Measurements from ENCODE around the gene ABCC11. TPM values are rescaled to one million over a fixed set of nuclear protein-coding genes. Genes with fewer than 3 reads are reported as not detected.
"Not testable (repeated sequence)": the region's sequence is repeated elsewhere in the genome, so short reads cannot be mapped to it uniquely, and the experiment has no call there.

The ABCC11 gene
- total RNA-seq, 1 experiment from 2014 or later: 0.61 TPM

DNA sequence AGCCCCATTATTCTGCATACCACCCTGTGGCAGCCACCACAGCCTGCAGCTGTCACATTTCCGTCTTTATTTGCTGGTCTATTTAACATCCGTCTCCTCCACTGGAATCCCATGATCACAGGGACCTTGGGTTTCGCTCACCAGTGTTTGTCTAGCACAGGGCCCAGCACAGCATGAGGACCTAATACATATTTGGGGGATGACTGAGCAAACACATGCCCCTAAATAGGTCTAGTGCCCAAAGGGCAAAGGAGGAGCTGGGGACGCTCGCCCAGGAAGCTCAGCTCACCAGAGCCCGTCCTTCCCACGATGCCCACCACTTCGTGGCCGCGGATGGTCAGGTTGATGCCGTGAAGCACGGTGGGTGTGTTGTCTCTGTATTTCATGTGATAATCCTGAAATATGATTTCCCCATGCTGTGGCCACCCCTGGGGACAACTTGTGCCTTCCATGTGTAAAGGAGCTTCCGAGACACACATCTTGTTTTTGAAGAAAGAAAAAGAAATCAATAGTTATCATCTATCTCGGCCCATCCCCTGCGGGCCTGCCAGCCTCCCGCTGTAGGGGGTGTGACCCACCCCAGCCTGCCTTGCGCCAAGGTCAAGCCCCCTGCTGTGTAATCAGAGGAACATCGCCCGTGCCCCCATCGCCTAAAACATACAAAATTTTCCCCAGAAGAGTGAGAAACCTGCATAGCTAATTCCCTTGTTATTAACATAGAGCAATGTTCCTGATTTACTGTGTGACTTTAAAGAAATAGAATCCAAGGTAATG lies 70.5 kb downstream of the ABCC11 start:
- in situ Hi-C loops (cut with HindIII; ENCODE audit: low pct_unique_long_range_greater_than_20kb, low sequenced_read_pairs): no loop called here

GRCh38 chr16:48173889-48174288 lies 73.5 kb downstream of the ABCC11 start:
- in situ Hi-C loops (cut with HindIII; ENCODE audit: low pct_unique_long_range_greater_than_20kb, low sequenced_read_pairs): no loop called here
- DNase-seq (ENCODE audit: low read depth): no peak

More for the DNA sequence above, 70.5 kb downstream of the ABCC11 start:
- DNase-seq (ENCODE audit: low read depth): no peak

DNA sequence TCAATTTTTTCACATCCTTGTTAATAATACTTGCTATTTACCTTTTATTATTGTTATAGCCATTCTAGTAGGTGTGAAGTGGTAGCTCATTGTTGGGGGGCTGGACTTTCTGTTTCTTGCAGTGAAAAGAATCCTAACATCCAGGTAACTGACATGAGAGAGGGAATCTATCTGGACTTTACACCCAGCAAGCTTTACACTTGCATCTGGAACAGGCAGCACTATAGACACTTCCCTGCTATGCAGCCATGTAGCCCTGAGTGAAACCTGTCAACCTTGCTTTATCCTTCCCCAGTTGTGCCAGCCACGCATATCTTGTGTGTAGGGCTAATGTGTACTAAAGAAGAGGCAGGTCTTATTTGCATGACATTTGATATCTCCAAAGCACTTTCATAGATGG lies 74.7 kb downstream of the ABCC11 start:
- in situ Hi-C loops (cut with HindIII; ENCODE audit: low pct_unique_long_range_greater_than_20kb, low sequenced_read_pairs): no loop called here
- no peak for DNase-seq (ENCODE audit: low read depth)

DNA sequence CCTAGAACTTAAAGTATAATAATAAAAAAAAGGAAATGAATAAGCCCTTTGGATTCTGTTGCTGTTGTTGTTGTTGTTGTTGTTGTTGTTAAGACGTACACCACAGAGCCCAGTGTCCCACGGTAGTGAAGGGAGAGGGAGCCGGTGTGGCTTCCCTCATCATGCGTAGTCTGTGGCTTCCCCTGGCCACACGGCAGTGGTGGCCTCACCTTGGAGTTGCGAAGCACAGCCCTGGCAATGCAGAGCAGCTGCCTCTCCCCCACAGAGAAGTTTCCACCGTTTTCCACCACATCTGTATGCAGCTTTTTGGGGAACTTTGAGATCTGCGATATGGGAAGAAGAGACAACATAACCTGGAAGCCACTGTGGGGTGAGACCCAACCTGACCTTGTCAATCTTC lies 77.4 kb downstream of the ABCC11 start:
- no peak for DNase-seq (ENCODE audit: low read depth)
- in situ Hi-C loops (cut with HindIII; ENCODE audit: low pct_unique_long_range_greater_than_20kb, low sequenced_read_pairs): no loop called here

GRCh38 chr16:48168075-48168474 lies 79.3 kb downstream of the ABCC11 start:
- in situ Hi-C loops (cut with HindIII; ENCODE audit: low pct_unique_long_range_greater_than_20kb, low sequenced_read_pairs): no loop called here

DNA sequence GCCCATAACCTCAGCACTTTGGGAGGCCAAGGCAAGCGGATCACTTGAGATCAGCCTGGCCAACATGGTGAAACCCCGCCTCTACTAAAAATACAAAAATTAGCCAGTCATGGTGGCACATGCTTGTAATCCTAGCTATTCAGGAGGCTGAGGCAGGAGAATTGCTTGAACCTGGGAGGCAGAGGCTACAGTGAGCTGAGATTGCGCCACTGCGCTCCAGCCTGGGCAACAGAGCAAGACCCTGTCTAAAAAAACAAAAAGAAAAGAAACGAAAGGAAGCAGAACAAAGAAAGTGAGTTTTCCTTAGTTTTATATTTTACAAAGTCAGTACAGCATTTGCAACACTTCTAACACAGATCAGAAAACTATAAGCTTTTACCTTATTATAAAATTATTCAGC lies 80.7 kb downstream of the ABCC11 start:
- DNase-seq (ENCODE audit: low read depth); in situ Hi-C loops (cut with HindIII; ENCODE audit: low pct_unique_long_range_greater_than_20kb, low sequenced_read_pairs): not testable (repeated sequence)

More at GRCh38 chr16:48168075-48168474, 79.3 kb downstream of the ABCC11 start:
- DNase-seq (ENCODE audit: low read depth): no peak

- DNase-seq (ENCODE audit: low read depth): no peak
- in situ Hi-C loops (cut with HindIII; ENCODE audit: low pct_unique_long_range_greater_than_20kb, low sequenced_read_pairs): no loop called here
These were observed 81.3 kb downstream of the ABCC11 start for GRCh38 chr16:48165961-48166578.

- DNase-seq (ENCODE audit: low read depth): peak; percentile 38
- in situ Hi-C loops (cut with HindIII; ENCODE audit: low pct_unique_long_range_greater_than_20kb, low sequenced_read_pairs): no loop called here
These were observed 82.2 kb downstream of the ABCC11 start for GRCh38 chr16:48164907-48165715.

DNA sequence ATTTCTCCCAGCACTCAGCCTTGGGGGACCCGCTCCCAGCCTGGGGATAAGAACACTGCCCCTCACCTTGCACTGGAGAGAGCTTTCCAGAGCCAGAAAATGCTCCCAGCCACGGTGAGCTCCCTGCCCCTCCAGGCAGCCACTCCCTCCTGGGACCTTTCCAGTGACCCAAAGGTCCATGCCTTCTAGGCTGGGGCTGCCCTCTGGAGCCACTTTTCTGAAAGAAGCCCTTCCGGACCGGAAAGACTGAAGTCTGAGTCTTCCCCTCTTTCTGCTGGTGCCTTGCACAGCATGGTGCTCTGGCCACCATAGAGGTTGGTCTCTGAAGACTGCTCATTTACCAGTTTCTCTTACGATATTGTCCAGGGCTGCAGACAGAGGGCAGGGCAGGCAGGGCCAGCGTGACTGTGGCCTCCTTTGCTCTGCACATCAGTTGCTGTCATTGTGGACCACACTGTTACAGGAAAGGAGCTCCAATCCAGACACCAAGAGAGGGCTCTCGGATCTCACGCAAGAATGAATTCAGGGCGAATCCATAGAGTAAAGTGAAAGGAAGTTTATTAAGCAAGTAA lies 84.4 kb downstream of the ABCC11 start:
- in situ Hi-C loops (cut with HindIII; ENCODE audit: low pct_unique_long_range_greater_than_20kb, low sequenced_read_pairs): no loop called here

DNA sequence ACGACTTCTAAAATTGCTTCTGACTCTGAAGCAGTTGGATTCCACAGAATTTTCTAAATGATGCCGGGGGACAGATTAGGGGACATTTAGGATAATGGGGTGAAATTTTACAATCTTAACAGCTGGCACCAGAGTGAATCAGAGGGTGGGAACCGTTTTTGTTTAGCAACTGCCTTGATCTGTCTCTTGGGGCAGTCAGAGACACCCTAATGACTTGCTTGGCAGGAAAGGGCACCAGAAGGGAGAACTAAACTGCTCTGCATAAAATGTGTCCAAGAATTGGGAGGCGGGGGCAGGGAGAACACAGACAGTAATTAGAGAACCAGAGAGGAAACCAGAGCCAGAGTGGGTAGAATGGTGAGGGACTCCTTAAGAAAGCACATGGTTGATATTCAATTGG lies 85.4 kb downstream of the ABCC11 start:
- no peak for DNase-seq (ENCODE audit: low read depth)
- in situ Hi-C loops (cut with HindIII; ENCODE audit: low pct_unique_long_range_greater_than_20kb, low sequenced_read_pairs): no loop called here

More for the DNA sequence above, 84.4 kb downstream of the ABCC11 start:
- DNase-seq (ENCODE audit: low read depth): no peak

GRCh38 chr16:48160575-48160974 lies 86.8 kb downstream of the ABCC11 start:
- in situ Hi-C loops (cut with HindIII; ENCODE audit: low pct_unique_long_range_greater_than_20kb, low sequenced_read_pairs): no loop called here
- no peak for DNase-seq (ENCODE audit: low read depth)

- in situ Hi-C loops (cut with HindIII; ENCODE audit: low pct_unique_long_range_greater_than_20kb, low sequenced_read_pairs): no loop called here
- peak; percentile 14 for DNase-seq (ENCODE audit: low read depth)
These were observed 89.0 kb downstream of the ABCC11 start for GRCh38 chr16:48158296-48158695.

DNA sequence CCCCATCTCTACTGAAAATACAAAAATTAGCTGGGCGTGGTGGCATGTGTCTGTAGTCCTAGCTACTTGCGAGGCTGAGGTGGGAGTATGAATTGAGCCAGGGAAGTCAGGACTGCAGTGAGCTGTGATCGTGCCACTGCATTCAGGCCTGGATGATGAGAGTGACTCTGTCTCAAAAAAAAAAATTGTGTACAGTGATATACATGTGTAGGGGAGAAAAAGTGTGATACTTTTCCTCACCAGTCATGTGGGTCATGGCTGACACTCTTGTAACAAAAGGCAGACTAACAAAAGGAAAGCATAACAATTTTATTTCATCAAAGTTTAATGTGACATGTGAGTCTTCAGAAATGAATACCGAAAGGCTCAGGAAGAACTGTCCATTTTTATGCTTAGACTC lies 89.5 kb downstream of the ABCC11 start:
- no peak for DNase-seq (ENCODE audit: low read depth)
- in situ Hi-C loops (cut with HindIII; ENCODE audit: low pct_unique_long_range_greater_than_20kb, low sequenced_read_pairs): no loop called here

- in situ Hi-C loops (cut with HindIII; ENCODE audit: low pct_unique_long_range_greater_than_20kb, low sequenced_read_pairs): no loop called here
- no peak for DNase-seq (ENCODE audit: low read depth)
These were observed 90.0 kb downstream of the ABCC11 start for GRCh38 chr16:48157302-48157701.

DNA sequence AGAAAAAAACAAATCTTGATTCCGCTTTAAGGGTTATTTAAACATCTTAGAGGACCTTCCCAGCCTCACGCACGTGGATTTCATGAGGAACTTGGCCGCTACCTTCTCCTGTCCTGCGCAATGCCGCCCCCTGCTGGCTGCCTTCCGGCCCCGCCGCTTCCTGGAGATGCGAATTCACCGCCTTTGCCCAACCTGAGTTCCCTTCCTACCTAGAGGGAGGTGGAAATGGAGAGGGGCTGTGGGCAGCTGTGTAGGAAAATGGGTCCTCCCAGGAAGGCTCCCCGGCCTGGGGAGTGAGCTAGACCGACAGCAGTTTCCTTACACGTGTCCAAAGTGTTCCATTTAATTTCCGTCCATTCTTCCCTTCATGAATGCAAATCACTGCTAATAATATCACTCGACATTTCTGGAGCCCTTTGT lies 90.5 kb downstream of the ABCC11 start:
- peak; percentile 41 for DNase-seq (ENCODE audit: low read depth)
- in situ Hi-C loops (cut with HindIII; ENCODE audit: low pct_unique_long_range_greater_than_20kb, low sequenced_read_pairs): no loop called here

- in situ Hi-C loops (cut with HindIII; ENCODE audit: low pct_unique_long_range_greater_than_20kb, low sequenced_read_pairs): no loop called here
- no peak for DNase-seq (ENCODE audit: low read depth)
These were observed 91.2 kb downstream of the ABCC11 start, which contains the start of gene ABCC12 for GRCh38 chr16:48155926-48156789. Gene ABCC12 (minus strand): TSS chr16:48155993. CDS start chr16:48146424, 9,569 bp downstream.

DNA sequence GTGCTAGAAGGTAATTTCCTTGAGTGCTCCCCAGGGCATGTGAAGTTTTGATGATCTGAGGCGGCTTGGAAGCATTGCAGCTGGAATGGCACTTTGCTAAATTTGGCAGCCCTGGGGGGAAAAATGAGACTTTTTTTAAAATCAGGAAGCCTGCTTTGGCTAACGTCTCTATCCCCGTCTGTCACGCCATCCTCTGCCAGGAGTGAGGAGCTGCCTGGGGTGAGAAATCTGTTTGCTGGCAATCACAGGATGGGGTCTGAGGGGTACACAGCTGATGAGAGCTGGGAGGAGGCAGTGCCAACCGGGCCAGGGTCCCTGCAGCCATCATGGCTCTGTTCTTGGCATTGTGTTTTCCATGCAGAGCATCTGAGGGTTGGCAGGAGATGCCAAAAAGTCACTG lies 93.6 kb downstream of the ABCC11 start:
- no peak for DNase-seq (ENCODE audit: low read depth)
- in situ Hi-C loops (cut with HindIII; ENCODE audit: low pct_unique_long_range_greater_than_20kb, low sequenced_read_pairs): no loop called here

DNA sequence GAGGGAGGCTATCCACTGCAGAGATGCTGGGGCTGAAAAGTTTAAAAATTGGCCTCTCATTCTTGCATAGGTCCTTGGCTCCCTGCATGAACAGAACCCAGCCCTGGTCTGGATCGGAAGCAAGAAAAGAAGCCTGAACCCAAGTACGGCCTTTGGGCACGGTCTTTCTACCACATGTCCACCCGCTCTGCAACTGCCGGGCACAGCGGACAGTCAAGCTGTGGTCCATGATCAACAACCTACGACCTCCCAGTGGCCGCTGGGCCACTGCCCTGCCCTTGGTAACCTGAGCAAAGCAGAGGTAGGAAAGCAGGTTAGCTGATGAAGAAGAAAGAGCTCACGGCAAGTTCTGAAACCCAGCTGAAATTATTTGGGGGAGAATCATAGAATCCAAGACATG lies 95.1 kb downstream of the ABCC11 start:
- in situ Hi-C loops (cut with HindIII; ENCODE audit: low pct_unique_long_range_greater_than_20kb, low sequenced_read_pairs): no loop called here
- no peak for DNase-seq (ENCODE audit: low read depth)

Data from Caki2 (cell line).